Activated naive CD4-positive, alpha-beta T cell treated with anti-CD3 and anti-CD28 coated beads, Interleukin-2, amount 10 ng/mL, durations not matched to agents 7 days and 5 days (primary cell): ENCODE data around the gene HLA-DMB.

Source experiments
- CTCF ChIA-PET: fragments of 350-600 bp; sonication (Branson Sonifier 250); formaldehyde crosslinking; loops from one replicate; lab custom pipeline; 2021; ENCODE audit warnings: antibody characterized with exemption; lab: Charles Lee
- DNase-seq: peaks from one replicate; pipeline ENCODE4 v3.0.0-alpha.2; 2020
- H3K27ac Mint-ChIP-seq: one replicate; pipeline ENCODE4 v1.8.0; 2021; ENCODE audit warnings: mild to moderate bottlenecking, moderate library complexity, mixed read lengths
- H3K27me3 Mint-ChIP-seq: one replicate; pipeline ENCODE4 v1.8.0; 2021; ENCODE audit warnings: mild to moderate bottlenecking, mixed read lengths
- H3K36me3 Mint-ChIP-seq: one replicate; pipeline ENCODE4 v1.8.0; 2021; ENCODE audit warnings: mixed read lengths
- H3K4me1 Mint-ChIP-seq: one replicate; pipeline ENCODE4 v1.8.0; 2021; ENCODE audit warnings: mixed read lengths
- H3K4me3 Mint-ChIP-seq: one replicate; pipeline ENCODE4 v1.8.0; 2021; ENCODE audit warnings: mild to moderate bottlenecking, moderate library complexity, mixed read lengths
- H3K9me3 Mint-ChIP-seq: one replicate; pipeline ENCODE4 v1.8.0; 2021; ENCODE audit warnings: mixed read lengths

The HLA-DMB gene

GRCh38 chr6:32976334-32977069 is 35.7 kb upstream of the HLA-DMB start:
- DNase-seq: no peak
- peak overlapping the region; percentile 85 for H3K4me3 Mint-ChIP-seq
- peaks cover 46% of the 10 kb centered on the region for H3K4me1 Mint-ChIP-seq
- CTCF ChIA-PET: interaction anchor here (0.6 to 4.1 kb wide), 5 partner anchors 8 to 121 kb away, joined by 4 to 28 read pairs (median 5); no protein-coding TSS in a partner anchor
- H3K9me3 Mint-ChIP-seq: no peaks in the 10 kb centered on the region
- H3K27ac Mint-ChIP-seq: peak overlapping the region; percentile 70
- peaks cover 8% of the 10 kb centered on the region for H3K27me3 Mint-ChIP-seq
- peaks cover 91% of the 10 kb centered on the region for H3K36me3 Mint-ChIP-seq

GRCh38 chr6:32975886-32976285 is 35.1 kb upstream of the HLA-DMB start:
- Mint-ChIP-seq H3K9me3 (no peaks in the 10 kb centered on the region), H3K27me3 (peaks cover 10% of the 10 kb centered on the region), H3K27ac (peak overlapping the region; percentile 64), H3K4me3 (peak overlapping the region; percentile 85), H3K4me1 (peaks cover 46% of the 10 kb centered on the region), H3K36me3 (peaks cover 94% of the 10 kb centered on the region)
- CTCF ChIA-PET: interaction anchor here (0.8 to 4.1 kb wide), 2 partner anchors 8 kb away, joined by 4 to 28 read pairs; no protein-coding TSS in a partner anchor
- no peak for DNase-seq

- Mint-ChIP-seq H3K9me3 (no peaks in the 10 kb centered on the region), H3K4me3 (peak overlapping the region; percentile 85), H3K27me3 (peaks cover 10% of the 10 kb centered on the region), H3K36me3 (peaks cover 92% of the 10 kb centered on the region), H3K27ac (peak overlapping the region; percentile 71), H3K4me1 (peaks cover 41% of the 10 kb centered on the region)
- CTCF ChIA-PET: interaction anchor here (1.1 to 13.4 kb wide), 11 partner anchors 9 to 136 kb away, joined by 3 to 240 read pairs (median 6); partner anchors contain the start of genes HLA-DMA, PSMB9, TAP1 and TAP2
- no peak for DNase-seq
These were observed 33.9 kb upstream of the HLA-DMB start for GRCh38 chr6:32974541-32975308.

DNA sequence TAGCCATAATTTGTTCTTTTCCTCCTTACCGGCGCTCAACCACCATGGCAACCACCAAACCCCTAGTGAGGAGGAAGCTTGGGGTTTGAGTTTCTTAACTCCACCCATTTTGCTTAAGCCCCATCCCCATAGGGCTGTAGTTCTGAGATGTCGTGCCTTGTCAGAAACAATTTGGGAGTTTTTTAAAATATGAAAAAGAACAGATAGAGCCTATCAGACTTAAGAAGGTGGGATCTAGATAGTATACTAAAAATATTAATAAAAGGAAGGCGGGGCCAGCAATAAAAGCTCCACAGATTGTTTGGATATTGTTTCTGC is 33.1 kb upstream of the HLA-DMB start:
- H3K36me3 Mint-ChIP-seq: peaks cover 89% of the 10 kb centered on the region
- H3K4me1 Mint-ChIP-seq: peaks cover 38% of the 10 kb centered on the region
- H3K9me3 Mint-ChIP-seq: no peaks in the 10 kb centered on the region
- peak overlapping the region; percentile 97 for H3K27ac Mint-ChIP-seq
- peak; percentile 61 for DNase-seq
- CTCF ChIA-PET: interaction anchor here (0.6 to 13.4 kb wide), 13 partner anchors 10 to 135 kb away, joined by 3 to 240 read pairs (median 6); partner anchors contain the start of genes HLA-DMA, PSMB9, TAP1 and TAP2
- peak overlapping the region; percentile 85 for H3K4me3 Mint-ChIP-seq
- H3K27me3 Mint-ChIP-seq: peaks cover 10% of the 10 kb centered on the region

GRCh38 chr6:32973144-32974015 is 32.6 kb upstream of the HLA-DMB start:
- Mint-ChIP-seq H3K27ac (peak overlapping the region; percentile 97), H3K4me3 (peak overlapping the region; percentile 85), H3K36me3 (peaks cover 83% of the 10 kb centered on the region), H3K4me1 (peaks cover 34% of the 10 kb centered on the region), H3K27me3 (peaks cover 10% of the 10 kb centered on the region), H3K9me3 (no peaks in the 10 kb centered on the region)
- peak; percentile 57 for DNase-seq
- CTCF ChIA-PET: interaction anchor here (0.6 to 13.4 kb wide), 15 partner anchors 9 to 135 kb away, joined by 3 to 240 read pairs (median 4); partner anchors contain the start of genes HLA-DMA, PSMB9, TAP1 and TAP2

- peaks cover 26% of the 10 kb centered on the region for H3K4me1 Mint-ChIP-seq
- DNase-seq: peak; percentile 65
- CTCF ChIA-PET: interaction anchor here (0.9 to 13.4 kb wide), 13 partner anchors 10 to 134 kb away, joined by 3 to 240 read pairs (median 7); partner anchors contain the start of genes HLA-DMA, HLA-DMB, PSMB9 and TAP1
These were observed 31.7 kb upstream of the HLA-DMB start for GRCh38 chr6:32972353-32973143.

GRCh38 chr6:32971581-32972352 is 30.9 kb upstream of the HLA-DMB start:
- Mint-ChIP-seq H3K4me1 (peaks cover 25% of the 10 kb centered on the region), H3K9me3 (no peaks in the 10 kb centered on the region), H3K27ac (peak overlapping the region; percentile 97), H3K27me3 (peaks cover 10% of the 10 kb centered on the region), H3K36me3 (peaks cover 67% of the 10 kb centered on the region), H3K4me3 (peak overlapping the region; percentile 85)
- peak; percentile 99 for DNase-seq
- CTCF ChIA-PET: interaction anchor here (0.9 to 13.4 kb wide), 12 partner anchors 12 to 133 kb away, joined by 3 to 240 read pairs (median 7); partner anchors contain the start of genes HLA-DMA, HLA-DMB, PSMB9 and TAP1

More at GRCh38 chr6:32972353-32973143, 31.7 kb upstream of the HLA-DMB start:
- peak overlapping the region; percentile 97 for H3K27ac Mint-ChIP-seq
- H3K27me3 Mint-ChIP-seq: peaks cover 10% of the 10 kb centered on the region
- peaks cover 75% of the 10 kb centered on the region for H3K36me3 Mint-ChIP-seq
- peak overlapping the region; percentile 85 for H3K4me3 Mint-ChIP-seq
- H3K9me3 Mint-ChIP-seq: no peaks in the 10 kb centered on the region

GRCh38 chr6:32971242-32971580 is 30.4 kb upstream of the HLA-DMB start:
- Mint-ChIP-seq H3K27me3 (peaks cover 10% of the 10 kb centered on the region), H3K4me1 (peaks cover 23% of the 10 kb centered on the region), H3K27ac (peak overlapping the region; percentile 97), H3K36me3 (peaks cover 61% of the 10 kb centered on the region), H3K9me3 (no peaks in the 10 kb centered on the region), H3K4me3 (peak overlapping the region; percentile 85)
- CTCF ChIA-PET: interaction anchor here (0.9 to 13.4 kb wide), 9 partner anchors 13 to 117 kb away, joined by 3 to 240 read pairs (median 8); partner anchors contain the start of genes HLA-DMA, HLA-DMB, PSMB9 and TAP1
- DNase-seq: no peak

- H3K4me1 Mint-ChIP-seq: peaks cover 22% of the 10 kb centered on the region
These were observed 29.8 kb upstream of the HLA-DMB start for GRCh38 chr6:32970413-32971241.

DNA sequence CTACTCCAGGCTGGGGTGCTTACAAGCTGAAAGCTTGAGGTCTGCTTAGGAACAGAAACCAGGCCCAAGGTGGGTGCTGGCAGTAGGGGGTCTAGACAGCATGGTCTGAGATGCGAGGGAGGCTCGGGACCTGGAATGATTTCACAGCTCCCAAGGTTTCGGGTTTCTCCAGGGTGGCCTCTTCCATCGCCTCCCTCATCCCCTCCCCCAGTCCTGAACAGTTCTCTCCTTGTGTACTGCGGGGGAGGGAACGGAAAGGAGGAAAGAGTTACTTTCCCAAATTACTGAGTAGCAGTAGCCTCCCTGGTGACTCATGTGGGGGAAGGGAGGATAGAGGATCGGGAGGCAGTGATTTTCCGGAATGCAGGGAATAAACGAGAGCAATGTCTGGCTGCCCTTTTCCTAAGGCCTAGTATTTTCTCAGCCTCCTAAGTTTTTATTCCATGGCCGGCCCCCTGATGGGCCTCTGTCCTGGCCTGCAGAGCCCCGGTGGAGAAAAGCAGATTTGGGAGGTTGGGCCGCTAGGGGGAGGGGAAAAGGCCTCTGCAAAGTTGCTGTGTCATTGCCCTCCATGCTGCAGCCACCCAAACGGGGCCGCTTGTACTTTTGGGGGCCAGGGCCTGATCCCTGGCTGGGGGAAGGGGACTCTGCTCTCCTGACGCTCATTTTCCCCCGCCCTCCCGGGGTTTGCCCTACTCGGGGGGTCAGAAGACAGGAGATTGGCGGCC is 29.0 kb upstream of the HLA-DMB start:
- peak; percentile 82 for DNase-seq
- Mint-ChIP-seq H3K9me3 (no peaks in the 10 kb centered on the region), H3K4me3 (peak overlapping the region; percentile 85), H3K27ac (peak overlapping the region; percentile 97), H3K4me1 (peaks cover 23% of the 10 kb centered on the region), H3K27me3 (peaks cover 10% of the 10 kb centered on the region), H3K36me3 (peaks cover 50% of the 10 kb centered on the region)
- CTCF ChIA-PET: interaction anchor here (1.0 to 13.4 kb wide), 4 partner anchors 15 to 102 kb away, joined by 3 to 240 read pairs (median 4); partner anchors contain the start of gene HLA-DMA

More at GRCh38 chr6:32970413-32971241, 29.8 kb upstream of the HLA-DMB start:
- peak overlapping the region; percentile 85 for H3K4me3 Mint-ChIP-seq
- peak overlapping the region; percentile 97 for H3K27ac Mint-ChIP-seq
- H3K36me3 Mint-ChIP-seq: peaks cover 57% of the 10 kb centered on the region
- H3K27me3 Mint-ChIP-seq: peaks cover 10% of the 10 kb centered on the region
- no peaks in the 10 kb centered on the region for H3K9me3 Mint-ChIP-seq
- CTCF ChIA-PET: interaction anchor here (1.0 to 13.4 kb wide), 8 partner anchors 14 to 116 kb away, joined by 3 to 240 read pairs (median 10); partner anchors contain the start of genes HLA-DMA, HLA-DMB, PSMB9 and TAP1
- DNase-seq: peak; percentile 87
